ENCODE measurements around the gene CHSY1. TPM values are rescaled to one million over a fixed set of nuclear protein-coding genes. Genes with fewer than 3 reads are reported as not detected.
A peak's percentile ranks its signal among the peaks of the same experiment; 100 is the strongest.

The CHSY1 gene
- total and polyA plus RNA-seq, 11 donors: 5.6 to 41.3 (median 11.1) TPM

GRCh38 chr15:101148166-101148880, 103.5 kb downstream of the CHSY1 start:
- TF ChIP-seq, protein P1, sequence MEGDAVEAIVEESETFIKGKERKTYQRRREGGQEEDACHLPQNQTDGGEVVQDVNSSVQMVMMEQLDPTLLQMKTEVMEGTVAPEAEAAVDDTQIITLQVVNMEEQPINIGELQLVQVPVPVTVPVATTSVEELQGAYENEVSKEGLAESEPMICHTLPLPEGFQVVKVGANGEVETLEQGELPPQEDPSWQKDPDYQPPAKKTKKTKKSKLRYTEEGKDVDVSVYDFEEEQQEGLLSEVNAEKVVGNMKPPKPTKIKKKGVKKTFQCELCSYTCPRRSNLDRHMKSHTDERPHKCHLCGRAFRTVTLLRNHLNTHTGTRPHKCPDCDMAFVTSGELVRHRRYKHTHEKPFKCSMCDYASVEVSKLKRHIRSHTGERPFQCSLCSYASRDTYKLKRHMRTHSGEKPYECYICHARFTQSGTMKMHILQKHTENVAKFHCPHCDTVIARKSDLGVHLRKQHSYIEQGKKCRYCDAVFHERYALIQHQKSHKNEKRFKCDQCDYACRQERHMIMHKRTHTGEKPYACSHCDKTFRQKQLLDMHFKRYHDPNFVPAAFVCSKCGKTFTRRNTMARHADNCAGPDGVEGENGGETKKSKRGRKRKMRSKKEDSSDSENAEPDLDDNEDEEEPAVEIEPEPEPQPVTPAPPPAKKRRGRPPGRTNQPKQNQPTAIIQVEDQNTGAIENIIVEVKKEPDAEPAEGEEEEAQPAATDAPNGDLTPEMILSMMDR (IDR thresholded peaks at IDR 0.05): no peak
- no peak for TF ChIP-seq POLR2A (IDR thresholded peaks at IDR 0.05)
- Histone ChIP-seq H3K27me3 (no peaks in the 10 kb centered on the region), H3K36me3 (no peaks in the 10 kb centered on the region), H3K9me3 (no peaks in the 10 kb centered on the region), H3K4me1 (peaks cover 0 to 31% (median 15%) of the 10 kb centered on the region in 12 donors), H3K27ac (peak overlapping the region in 6 of 12 donors; percentile 17 to 55 (median 33)), H3K4me3 (no peak overlapping the region)
- WGBS, 4 donors: 75 to 81% (median 78%) methylated on average over 17 of the region's 17 CpGs
- no peak for DNase-seq
- intact Hi-C loops (cut with DNase I): no loop called here
- ATAC-seq: peak; percentile 23 to 60 (median 42)

DNA sequence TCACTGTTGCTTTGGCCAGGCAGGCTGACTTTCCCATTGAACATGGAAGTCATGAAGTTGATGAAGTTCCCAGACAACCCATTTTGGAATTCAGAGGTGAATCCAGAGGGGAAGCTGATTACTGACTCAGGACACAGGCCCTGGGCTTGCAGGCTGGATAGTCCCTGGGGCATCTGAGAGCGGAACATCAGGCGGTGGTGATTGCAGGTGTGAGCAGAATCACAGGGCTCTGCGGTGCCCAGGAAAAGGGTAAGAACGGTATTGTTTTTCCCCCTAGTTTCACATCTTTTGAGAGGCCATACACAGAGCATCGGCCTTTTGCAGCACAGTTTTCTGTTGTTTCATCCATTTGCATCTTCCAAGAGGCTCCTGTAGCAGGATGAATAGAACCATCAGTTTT, 104.7 kb downstream of the CHSY1 start:
- intact Hi-C loops (cut with DNase I): no loop called here
- TF ChIP-seq, protein P1 (IDR thresholded peaks at IDR 0.05): no peak
- TF ChIP-seq POLR2A (IDR thresholded peaks at IDR 0.05): no peak
- Histone ChIP-seq H3K4me3 (no peak overlapping the region), H3K9me3 (no peaks in the 10 kb centered on the region), H3K27me3 (no peaks in the 10 kb centered on the region), H3K27ac (no peak overlapping the region), H3K36me3 (no peaks in the 10 kb centered on the region), H3K4me1 (peaks cover 0 to 31% (median 15%) of the 10 kb centered on the region in 12 donors)
- 75 to 80% (median 77%) methylated on average over 5 of the region's 5 CpGs for WGBS, 4 donors
- ATAC-seq (no peak), DNase-seq (no peak)

DNA sequence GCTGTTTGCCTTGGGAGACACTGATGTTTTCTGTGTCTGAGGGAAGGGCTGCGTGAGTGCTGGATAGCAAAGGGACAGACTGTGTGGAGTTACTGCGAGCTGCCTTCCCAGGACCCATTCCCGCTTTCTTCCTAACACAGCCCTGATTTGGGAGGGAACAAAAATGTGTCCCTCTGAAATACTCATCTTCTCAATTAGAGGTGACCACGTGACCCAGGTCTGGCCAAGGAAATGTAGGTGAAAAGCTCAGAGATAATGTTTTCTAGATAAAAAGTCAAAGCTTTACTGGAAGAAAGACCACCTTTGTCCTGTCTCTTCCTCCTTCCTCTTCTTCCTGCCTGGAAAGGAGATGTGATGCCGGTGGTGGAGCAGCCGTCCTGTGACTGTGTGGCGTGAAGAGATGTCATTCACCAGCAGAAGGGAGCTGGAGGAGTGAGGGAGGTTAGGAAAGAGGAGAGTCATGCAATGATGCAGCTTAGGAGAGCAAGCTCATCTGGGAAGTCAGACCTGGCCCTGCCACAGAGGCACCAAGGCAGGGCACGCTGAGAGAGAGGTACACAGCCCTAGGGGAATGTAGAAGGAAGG, 105.6 kb downstream of the CHSY1 start:
- H3K9me3 ChIP-seq: no peaks in the 10 kb centered on the region
- peaks cover 0 to 29% (median 15%) of the 10 kb centered on the region in 12 donors for H3K4me1 ChIP-seq
- intact Hi-C loops (cut with DNase I): no loop called here
- ATAC-seq: no peak
- no peak for TF ChIP-seq POLR2A (IDR thresholded peaks at IDR 0.05)
- TF ChIP-seq, protein P1 (IDR thresholded peaks at IDR 0.05): no peak
- H3K4me3 ChIP-seq: no peak overlapping the region
- DNase-seq: no peak
- WGBS, 4 donors: 95 to 97% (median 96%) methylated on average over 8 of the region's 8 CpGs
- H3K27me3 ChIP-seq: no peaks in the 10 kb centered on the region
- no peak overlapping the region for H3K27ac ChIP-seq
- H3K36me3 ChIP-seq: no peaks in the 10 kb centered on the region

DNA sequence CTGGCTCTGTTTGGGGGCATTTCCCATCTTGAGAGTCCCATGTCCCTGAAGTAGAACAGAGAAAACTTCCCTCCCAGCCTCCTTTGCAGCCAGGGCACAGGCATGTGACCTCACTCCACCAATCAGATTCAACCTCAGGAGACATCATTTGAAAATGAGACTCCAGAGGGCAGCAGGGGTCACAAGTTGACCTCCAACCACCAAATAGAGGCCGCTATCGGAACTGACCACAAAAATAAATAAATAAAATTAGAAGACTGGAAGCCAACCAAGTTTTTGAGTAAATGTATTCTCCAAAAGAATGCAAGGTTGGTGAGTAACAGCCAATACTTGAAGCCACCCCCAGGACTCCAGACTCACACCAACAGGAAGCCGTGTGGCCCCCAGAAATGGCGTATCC, 106.5 kb downstream of the CHSY1 start:
- DNase-seq: no peak
- Histone ChIP-seq H3K36me3 (no peaks in the 10 kb centered on the region), H3K27me3 (no peaks in the 10 kb centered on the region), H3K4me3 (no peak overlapping the region), H3K9me3 (no peaks in the 10 kb centered on the region), H3K27ac (no peak overlapping the region), H3K4me1 (peaks cover 0 to 24% (median 15%) of the 10 kb centered on the region in 12 donors)
- ATAC-seq: no peak
- intact Hi-C loops (cut with DNase I): no loop called here
- WGBS, 4 donors: 89 to 93% (median 92%) methylated on average over 4 of the region's 4 CpGs
- TF ChIP-seq, protein P1 (IDR thresholded peaks at IDR 0.05): no peak
- no peak for TF ChIP-seq POLR2A (IDR thresholded peaks at IDR 0.05)

Measured in heart left ventricle (tissue), 16 donors.